ENCODE measurements around the gene EPHA6.

- TF ChIP-seq CTCF (IDR thresholded peaks at IDR 0.05) (no peak), EZH2 (IDR thresholded peaks at IDR 0.05; ENCODE audit: borderline replicate concordance, insufficient read depth, low read depth, low read length, poor library complexity, severe bottlenecking) (no peak)
Measured at GRCh38 chr3:97662762-97663161, 848.4 kb downstream of the EPHA6 start.

Measured in B cell (primary cell).